ENCODE data around the gene KCTD13. TPM values are rescaled to one million over a fixed set of nuclear protein-coding genes. Genes with fewer than 3 reads are reported as not detected.

Gene KCTD13
- total and polyA plus RNA-seq, 10 of the 15 experiments (the other 5 are each of a cell fraction or from before 2014, with no cell fraction given) = 3.3 to 29.2 (median 12.5) TPM

DNA sequence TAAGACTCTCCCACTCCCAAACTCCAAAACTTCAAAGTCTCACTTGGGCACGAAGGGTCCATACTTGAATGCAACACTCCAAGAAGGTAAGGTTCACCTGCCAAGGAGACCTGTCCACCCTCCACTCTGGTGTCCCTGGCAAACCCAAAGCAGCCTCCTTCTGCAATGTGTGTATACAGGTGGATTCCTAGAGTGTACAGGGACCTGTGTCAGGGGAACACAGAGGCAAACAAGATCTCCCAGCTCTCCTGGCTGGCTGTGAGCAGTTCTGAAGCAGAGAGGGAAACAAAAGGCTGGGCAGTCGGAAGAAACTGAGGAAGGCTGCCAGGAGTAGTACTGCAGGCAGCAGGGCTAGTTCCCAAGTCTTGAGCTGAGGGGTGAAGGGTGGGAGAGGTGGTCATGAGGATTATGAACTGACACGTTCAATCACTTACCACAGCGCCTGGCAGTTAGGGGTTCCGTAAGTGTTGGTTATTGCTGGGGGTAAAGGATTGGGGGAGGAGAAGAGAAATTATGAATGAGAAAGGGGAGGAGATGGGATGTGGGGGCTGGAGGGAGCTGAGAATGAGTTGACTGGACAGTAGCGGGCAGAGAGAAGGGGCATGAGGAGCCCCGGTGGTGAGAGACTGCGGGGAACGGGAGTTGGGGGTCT is 795 bp downstream of the KCTD13 start:
- ChIA-PET RAD21 (ENCODE audit: unreplicated experiment) (interaction anchor here (0.5 to 1.8 kb wide), 4 partner anchors 48 to 688 kb away, joined by 3 to 9 read pairs (median 4); partner anchors contain the start of gene TAOK2), CTCF (interaction anchor here (1.5 kb wide), 2 partner anchors 47 to 107 kb away, joined by 3 to 11 read pairs; no protein-coding TSS in a partner anchor), SMC1A (ENCODE audit: uncharacterized antibody, unreplicated experiment) (interaction anchor here (1.1 to 1.7 kb wide), 2 partner anchors 8 to 249 kb away, joined by 3 to 5 read pairs; no protein-coding TSS in a partner anchor), POLR2A (interaction anchor here (0.6 to 2.7 kb wide), 10 partner anchors 8 to 838 kb away, joined by 3 to 15 read pairs (median 5); partner anchors contain the start of genes HIRIP3, INO80E, TAOK2 and TMEM219)
- Histone ChIP-seq H3K4me3 (peak overlapping the region; percentile 97), H3K27ac (ENCODE audit: control insufficient read depth, insufficient read depth) (peak overlapping the region; percentile 91), H3K9me3 (replicated peaks; ENCODE audit: control insufficient read depth, insufficient read depth, low read length) (no peaks in the 10 kb centered on the region), H3K4me1 (ENCODE audit: control insufficient read depth, insufficient read depth, low read length) (peaks cover 11% of the 10 kb centered on the region), H3K4me2 (ENCODE audit: control insufficient read depth, insufficient read depth) (peak overlapping the region; percentile 94), H3K9ac (ENCODE audit: control insufficient read depth, insufficient read depth, low read length) (peak overlapping the region; percentile 95), H2AFZ (ENCODE audit: control insufficient read depth, low read depth, low read length) (peak overlapping the region; percentile 99), H3K79me2 (ENCODE audit: control insufficient read depth, insufficient read depth, low read length) (peaks cover 13% of the 10 kb centered on the region), H3K36me3 (ENCODE audit: control insufficient read depth in 2 of 2, insufficient read depth in 2 of 2, low read length in 1 of 2) (peaks cover 0 to 9% of the 10 kb centered on the region in 2 experiments; a peak in 3 of 4 replicates), H3K27me3 (replicated peaks in 1 of 2; ENCODE audit: control insufficient read depth in 2 of 2, insufficient read depth in 2 of 2, low read length in 1 of 2) (no peaks in the 10 kb centered on the region), H4K20me1 (ENCODE audit: control insufficient read depth, insufficient read depth) (no peaks in the 10 kb centered on the region)
- no TSS peak for BruUV-seq (replicated peaks)
- WGBS (ENCODE audit: insufficient coverage, insufficient replicate concordance, low lambda C conversion rate, missing lambda C conversion rate) = 4% methylated on average over 7 of the region's 9 CpGs
- TF ChIP-seq, protein P1, sequence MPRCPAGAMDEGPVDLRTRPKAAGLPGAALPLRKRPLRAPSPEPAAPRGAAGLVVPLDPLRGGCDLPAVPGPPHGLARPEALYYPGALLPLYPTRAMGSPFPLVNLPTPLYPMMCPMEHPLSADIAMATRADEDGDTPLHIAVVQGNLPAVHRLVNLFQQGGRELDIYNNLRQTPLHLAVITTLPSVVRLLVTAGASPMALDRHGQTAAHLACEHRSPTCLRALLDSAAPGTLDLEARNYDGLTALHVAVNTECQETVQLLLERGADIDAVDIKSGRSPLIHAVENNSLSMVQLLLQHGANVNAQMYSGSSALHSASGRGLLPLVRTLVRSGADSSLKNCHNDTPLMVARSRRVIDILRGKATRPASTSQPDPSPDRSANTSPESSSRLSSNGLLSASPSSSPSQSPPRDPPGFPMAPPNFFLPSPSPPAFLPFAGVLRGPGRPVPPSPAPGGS (IDR thresholded peaks at IDR 0.05; ENCODE audit: borderline replicate concordance, insufficient read depth, low read depth, low read length, poor library complexity, severe bottlenecking) = no peak
- TF ChIP-seq NR2C1 (IDR thresholded peaks at IDR 0.05) (no peak), MYC (IDR thresholded peaks at IDR 0.05; ENCODE audit: insufficient read depth, insufficient read length, insufficient replicate concordance, low read length, severe bottlenecking) (no peak), EZH2 (IDR thresholded peaks at IDR 0.05; ENCODE audit: borderline replicate concordance, control insufficient read depth, low read depth, low read length) (no peak), SMC3 (IDR thresholded peaks at IDR 0.05; ENCODE audit: borderline replicate concordance, low read length) (no peak), GATAD2B (conservative IDR thresholded peaks at IDR 0.05; ENCODE audit: low read depth) (no peak), FOXM1 (IDR thresholded peaks at IDR 0.05; ENCODE audit: low read depth, low read length) (no peak), CHD4 (IDR thresholded peaks at IDR 0.05) (no peak), CHD2 (IDR thresholded peaks at IDR 0.05; ENCODE audit: borderline replicate concordance, low read depth, low read length) (no peak), KLF5 (IDR thresholded peaks at IDR 0.05; ENCODE audit: partially characterized antibody) (no peak), RFX5 (IDR thresholded peaks at IDR 0.05; ENCODE audit: low read depth, low read length) (no peak), TCF7 (IDR thresholded peaks at IDR 0.05; ENCODE audit: borderline replicate concordance) (no peak), SREBF1 (IDR thresholded peaks at IDR 0.05; ENCODE audit: low read length) (no peak), ZNF24 (IDR thresholded peaks at IDR 0.05) (no peak)
- TF ChIP-seq, protein P2, sequence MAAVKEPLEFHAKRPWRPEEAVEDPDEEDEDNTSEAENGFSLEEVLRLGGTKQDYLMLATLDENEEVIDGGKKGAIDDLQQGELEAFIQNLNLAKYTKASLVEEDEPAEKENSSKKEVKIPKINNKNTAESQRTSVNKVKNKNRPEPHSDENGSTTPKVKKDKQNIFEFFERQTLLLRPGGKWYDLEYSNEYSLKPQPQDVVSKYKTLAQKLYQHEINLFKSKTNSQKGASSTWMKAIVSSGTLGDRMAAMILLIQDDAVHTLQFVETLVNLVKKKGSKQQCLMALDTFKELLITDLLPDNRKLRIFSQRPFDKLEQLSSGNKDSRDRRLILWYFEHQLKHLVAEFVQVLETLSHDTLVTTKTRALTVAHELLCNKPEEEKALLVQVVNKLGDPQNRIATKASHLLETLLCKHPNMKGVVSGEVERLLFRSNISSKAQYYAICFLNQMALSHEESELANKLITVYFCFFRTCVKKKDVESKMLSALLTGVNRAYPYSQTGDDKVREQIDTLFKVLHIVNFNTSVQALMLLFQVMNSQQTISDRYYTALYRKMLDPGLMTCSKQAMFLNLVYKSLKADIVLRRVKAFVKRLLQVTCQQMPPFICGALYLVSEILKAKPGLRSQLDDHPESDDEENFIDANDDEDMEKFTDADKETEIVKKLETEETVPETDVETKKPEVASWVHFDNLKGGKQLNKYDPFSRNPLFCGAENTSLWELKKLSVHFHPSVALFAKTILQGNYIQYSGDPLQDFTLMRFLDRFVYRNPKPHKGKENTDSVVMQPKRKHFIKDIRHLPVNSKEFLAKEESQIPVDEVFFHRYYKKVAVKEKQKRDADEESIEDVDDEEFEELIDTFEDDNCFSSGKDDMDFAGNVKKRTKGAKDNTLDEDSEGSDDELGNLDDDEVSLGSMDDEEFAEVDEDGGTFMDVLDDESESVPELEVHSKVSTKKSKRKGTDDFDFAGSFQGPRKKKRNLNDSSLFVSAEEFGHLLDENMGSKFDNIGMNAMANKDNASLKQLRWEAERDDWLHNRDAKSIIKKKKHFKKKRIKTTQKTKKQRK (IDR thresholded peaks at IDR 0.05; ENCODE audit: low read depth, low read length) = no peak
- TF ChIP-seq, protein P3, sequence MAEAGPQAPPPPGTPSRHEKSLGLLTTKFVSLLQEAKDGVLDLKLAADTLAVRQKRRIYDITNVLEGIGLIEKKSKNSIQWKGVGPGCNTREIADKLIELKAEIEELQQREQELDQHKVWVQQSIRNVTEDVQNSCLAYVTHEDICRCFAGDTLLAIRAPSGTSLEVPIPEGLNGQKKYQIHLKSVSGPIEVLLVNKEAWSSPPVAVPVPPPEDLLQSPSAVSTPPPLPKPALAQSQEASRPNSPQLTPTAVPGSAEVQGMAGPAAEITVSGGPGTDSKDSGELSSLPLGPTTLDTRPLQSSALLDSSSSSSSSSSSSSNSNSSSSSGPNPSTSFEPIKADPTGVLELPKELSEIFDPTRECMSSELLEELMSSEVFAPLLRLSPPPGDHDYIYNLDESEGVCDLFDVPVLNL (IDR thresholded peaks at IDR 0.05; ENCODE audit: low read depth, low read length) = no peak
- intact Hi-C loops (cut with micrococcal nuclease; ENCODE audit: unreplicated experiment) (loop anchor here (5.0 to 10.0 kb wide), 2 partner anchors 37 to 60 kb away; partner anchors contain the start of genes CDIPT and TMEM219), in situ Hi-C loops (cut with MboI) (no loop called here)
- DNase-seq (ENCODE audit: low read depth, low spot score) (no peak), ATAC-seq (no peak; the same call in 2 of the 3 replicates), FAIRE-seq (peak; percentile 88)

Measured in GM12878 (cell line).